ENCODE results near the gene SDC1. TPM values are rescaled to one million over a fixed set of nuclear protein-coding genes. Genes with fewer than 3 reads are reported as not detected.

Gene SDC1
- total and polyA plus RNA-seq, 2 of the 8 experiments (the other 6 are each of a cell fraction or from before 2014, with no cell fraction given), result 45.3 to 73.3 TPM

DNA sequence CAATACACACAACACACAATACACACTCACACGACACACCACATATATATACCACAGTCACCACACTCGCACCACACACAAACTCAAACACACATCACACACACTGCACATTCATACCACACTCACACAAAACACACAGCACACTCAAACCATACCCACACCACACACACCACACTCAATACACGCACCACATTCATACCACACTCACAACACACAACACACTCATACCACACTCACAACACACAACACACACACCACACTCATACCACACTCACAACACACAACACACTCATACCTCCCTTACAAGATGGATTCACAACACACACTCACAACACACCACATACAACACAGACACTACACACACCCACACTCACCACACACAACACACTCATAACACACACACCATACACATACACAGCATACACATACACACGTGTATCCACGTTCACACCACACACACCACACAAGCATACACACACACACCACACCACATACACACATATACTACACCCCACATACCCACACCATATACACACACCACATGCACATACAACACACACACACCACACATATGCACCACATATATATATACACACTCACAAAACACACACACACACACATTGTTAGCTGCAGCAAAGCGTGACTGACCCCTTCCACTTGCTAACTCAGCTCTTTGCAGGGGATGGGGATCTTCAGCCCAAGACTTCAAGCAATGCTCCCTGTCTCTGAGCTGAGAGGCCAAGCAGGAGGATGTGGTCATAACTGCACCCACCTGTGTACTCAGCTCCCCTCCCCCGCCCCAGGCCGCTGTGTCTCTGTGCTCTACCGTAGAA lies 59.0 kb downstream of the SDC1 start:
- Histone ChIP-seq H3K9ac (replicated peaks in 1 of 4; ENCODE audit: extremely low read depth in 1 of 4, low read depth in 3 of 4, low read length in 3 of 4) (peak overlapping the region in 2 of 4 experiments; percentile 13 to 53; a peak in 3 of 7 replicates), H2AFZ (ENCODE audit: low read length) (no peak overlapping the region), H3K36me3 (ENCODE audit: control insufficient read depth in 2 of 4, insufficient read depth in 4 of 4, low read length in 3 of 4) (no peaks in the 10 kb centered on the region; a peak in 1 of 8 replicates), H3K4me2 (ENCODE audit: insufficient read depth in 1 of 2, low read depth in 2 of 2, low read length in 2 of 2) (peak overlapping the region in 1 of 2 experiments; percentile 10; a peak in 2 of 4 replicates), H4K91ac (replicated peaks; ENCODE audit: insufficient read length, low read length) (peak overlapping the region; percentile 97), H2BK12ac (ENCODE audit: low read depth, low read length) (peak overlapping the region; percentile 98; the same call in 1 of the 2 replicates), H3K14ac (ENCODE audit: insufficient read length) (no peak overlapping the region), H2BK5ac (ENCODE audit: low read depth, low read length) (peak overlapping the region; percentile 60), H3K23me2 (ENCODE audit: low read depth, low read length) (peaks cover 17% of the 10 kb centered on the region), H3K56ac (replicated peaks; ENCODE audit: insufficient read length, low read depth, low read length) (peak overlapping the region; percentile 100), H3K9me3 (ENCODE audit: insufficient read depth in 2 of 2, low read depth in 1 of 2, low read length in 1 of 2) (no peaks in the 10 kb centered on the region), H3K23ac (ENCODE audit: insufficient read length) (peak overlapping the region; percentile 75), H2AK5ac (ENCODE audit: low read depth, low read length) (peak overlapping the region; percentile 99), H3K4me3 (ENCODE audit: extremely low read depth in 1 of 4, insufficient read depth in 2 of 4, low read depth in 3 of 4, low read length in 4 of 4) (no peak overlapping the region), H4K8ac (ENCODE audit: extremely low read depth, insufficient read depth, low read length) (0 out of 2 replicates have a peak overlapping the region, but pooled peaks have one; percentile 51), H3K79me1 (ENCODE audit: low read depth, low read length) (peaks cover 6% of the 10 kb centered on the region; the same call in 1 of the 2 replicates), H2BK15ac (ENCODE audit: low read length) (peak overlapping the region; percentile 73), H3K27ac (ENCODE audit: low read depth, low read length) (no peak overlapping the region), H2BK20ac (ENCODE audit: low read length) (peak overlapping the region; percentile 40), H2BK120ac (replicated peaks; ENCODE audit: low read depth, low read length) (peak overlapping the region; percentile 85), H3K4ac (replicated peaks; ENCODE audit: insufficient read length, low read depth, low read length) (peak overlapping the region; percentile 89), H3K4me1 (replicated peaks in 1 of 4; ENCODE audit: control insufficient read depth in 3 of 4, insufficient read depth in 4 of 4, low read length in 3 of 4) (peaks cover 0 to 21% (median 11%) of the 10 kb centered on the region in 4 experiments; a peak in 5 of 7 replicates), H4K20me1 (replicated peaks in 1 of 2; ENCODE audit: control insufficient read depth in 1 of 2, insufficient read depth in 2 of 2, low read length in 2 of 2) (peaks cover 0 to 15% of the 10 kb centered on the region in 2 experiments), H4K5ac (ENCODE audit: insufficient read length, low read depth, low read length) (no peak overlapping the region), H3K18ac (ENCODE audit: extremely low read depth, low read length) (0 out of 2 replicates have a peak overlapping the region, but pooled peaks have one; percentile 5), H3K27me3 (replicated peaks in 1 of 4; ENCODE audit: control insufficient read depth in 3 of 4, extremely low read depth in 1 of 4, insufficient read depth in 3 of 4, low read length in 3 of 4) (no peaks in the 10 kb centered on the region; a peak in 1 of 7 replicates), H3K79me2 (ENCODE audit: control insufficient read depth in 1 of 2, insufficient read depth in 2 of 2, low read length in 2 of 2) (no peaks in the 10 kb centered on the region; a peak in 1 of 4 replicates)
- POLR2A ChIA-PET (ENCODE audit: partially characterized antibody), result interaction anchor here (1.3 kb wide), 1 partner anchor 59 kb away, joined by 3 read pairs; the partner anchor contains the start of gene SDC1
- DNase-seq (ENCODE audit: low read depth in 1 of 2, low spot score in 2 of 2) (no peak), FAIRE-seq (peak; percentile 57)
- TF ChIP-seq MAFK (IDR thresholded peaks at IDR 0.05; ENCODE audit: low read depth, low read length) (no peak), JUN (IDR thresholded peaks at IDR 0.05; ENCODE audit: low read depth, low read length) (no peak), RNF2 (IDR thresholded peaks at IDR 0.05; ENCODE audit: borderline replicate concordance, low read depth, low read length, missing control alignments, poor library complexity, severe bottlenecking) (peak; percentile 28)
- CTCF ChIA-PET (ENCODE audit: partially characterized antibody), result interaction anchor here (0.6 to 2.5 kb wide), 7 partner anchors 13 to 58 kb away, joined by 3 to 6 read pairs (median 3); no protein-coding TSS in a partner anchor
- WGBS, 2 experiments (ENCODE audit: extremely low coverage in 1 of 2, insufficient coverage in 1 of 2, insufficient read length in 1 of 2, insufficient replicate concordance in 2 of 2, low coverage in 1 of 2, low lambda C conversion rate in 2 of 2, missing lambda C conversion rate in 1 of 2), result 83 to 100% methylated on average over 3 to 9 of the region's 9 CpGs
